ENCODE results near the gene GFRA1.

DNA sequence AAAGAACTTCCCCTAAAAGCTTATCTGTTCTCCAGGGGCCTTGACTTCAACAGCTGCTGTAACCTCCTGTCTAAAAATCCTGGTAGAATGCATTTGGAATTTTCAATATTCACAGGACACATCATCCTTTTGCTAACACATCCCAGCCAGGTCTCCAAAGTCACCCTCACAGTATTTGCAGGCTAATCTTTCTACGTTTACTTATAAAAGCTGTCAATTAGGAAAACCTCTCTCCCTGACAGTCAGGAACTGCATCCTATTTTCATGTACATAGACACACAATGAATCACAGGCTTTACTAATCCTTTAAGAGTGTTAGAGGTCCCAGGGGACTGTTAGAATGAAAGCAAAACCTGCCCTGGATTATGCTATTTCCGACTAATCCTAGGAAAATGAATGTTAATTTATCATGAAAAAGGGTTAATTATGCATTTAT is 102.2 kb downstream of the GFRA1 start:
- TF ChIP-seq, protein P1, sequence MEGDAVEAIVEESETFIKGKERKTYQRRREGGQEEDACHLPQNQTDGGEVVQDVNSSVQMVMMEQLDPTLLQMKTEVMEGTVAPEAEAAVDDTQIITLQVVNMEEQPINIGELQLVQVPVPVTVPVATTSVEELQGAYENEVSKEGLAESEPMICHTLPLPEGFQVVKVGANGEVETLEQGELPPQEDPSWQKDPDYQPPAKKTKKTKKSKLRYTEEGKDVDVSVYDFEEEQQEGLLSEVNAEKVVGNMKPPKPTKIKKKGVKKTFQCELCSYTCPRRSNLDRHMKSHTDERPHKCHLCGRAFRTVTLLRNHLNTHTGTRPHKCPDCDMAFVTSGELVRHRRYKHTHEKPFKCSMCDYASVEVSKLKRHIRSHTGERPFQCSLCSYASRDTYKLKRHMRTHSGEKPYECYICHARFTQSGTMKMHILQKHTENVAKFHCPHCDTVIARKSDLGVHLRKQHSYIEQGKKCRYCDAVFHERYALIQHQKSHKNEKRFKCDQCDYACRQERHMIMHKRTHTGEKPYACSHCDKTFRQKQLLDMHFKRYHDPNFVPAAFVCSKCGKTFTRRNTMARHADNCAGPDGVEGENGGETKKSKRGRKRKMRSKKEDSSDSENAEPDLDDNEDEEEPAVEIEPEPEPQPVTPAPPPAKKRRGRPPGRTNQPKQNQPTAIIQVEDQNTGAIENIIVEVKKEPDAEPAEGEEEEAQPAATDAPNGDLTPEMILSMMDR (IDR thresholded peaks at IDR 0.05), result no peak
- no peak for TF ChIP-seq POLR2A (IDR thresholded peaks at IDR 0.05)
- TF ChIP-seq POLR2AphosphoS5 (IDR thresholded peaks at IDR 0.05), result no peak
- no peak for TF ChIP-seq EP300 (IDR thresholded peaks at IDR 0.05)
